ENCODE data around the gene SPI1.

SPI1 gene

DNA sequence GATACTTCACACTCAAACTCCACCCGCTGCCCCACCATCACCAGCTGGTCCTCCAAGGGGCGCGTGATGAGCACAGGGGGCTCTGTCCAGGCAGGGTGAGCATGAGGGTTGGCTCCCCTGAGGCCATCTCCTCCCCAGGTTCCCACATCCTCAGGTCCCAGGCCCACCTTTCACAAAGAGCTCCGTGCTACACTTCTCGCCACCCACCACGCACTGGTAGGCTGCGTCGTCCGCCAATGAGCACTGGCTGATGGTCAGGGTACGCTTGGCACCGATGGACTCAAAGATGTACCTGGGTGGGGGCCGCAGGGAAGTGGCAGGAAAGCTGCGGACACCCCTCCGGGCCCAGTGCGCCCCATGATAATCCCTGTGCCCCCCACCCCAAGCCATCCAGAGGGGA, 35.5 kb downstream of the SPI1 start:
- no peak overlapping the region for H3K4me3 ChIP-seq (ENCODE audit: low read depth, low read length)
- TF ChIP-seq, protein P1, sequence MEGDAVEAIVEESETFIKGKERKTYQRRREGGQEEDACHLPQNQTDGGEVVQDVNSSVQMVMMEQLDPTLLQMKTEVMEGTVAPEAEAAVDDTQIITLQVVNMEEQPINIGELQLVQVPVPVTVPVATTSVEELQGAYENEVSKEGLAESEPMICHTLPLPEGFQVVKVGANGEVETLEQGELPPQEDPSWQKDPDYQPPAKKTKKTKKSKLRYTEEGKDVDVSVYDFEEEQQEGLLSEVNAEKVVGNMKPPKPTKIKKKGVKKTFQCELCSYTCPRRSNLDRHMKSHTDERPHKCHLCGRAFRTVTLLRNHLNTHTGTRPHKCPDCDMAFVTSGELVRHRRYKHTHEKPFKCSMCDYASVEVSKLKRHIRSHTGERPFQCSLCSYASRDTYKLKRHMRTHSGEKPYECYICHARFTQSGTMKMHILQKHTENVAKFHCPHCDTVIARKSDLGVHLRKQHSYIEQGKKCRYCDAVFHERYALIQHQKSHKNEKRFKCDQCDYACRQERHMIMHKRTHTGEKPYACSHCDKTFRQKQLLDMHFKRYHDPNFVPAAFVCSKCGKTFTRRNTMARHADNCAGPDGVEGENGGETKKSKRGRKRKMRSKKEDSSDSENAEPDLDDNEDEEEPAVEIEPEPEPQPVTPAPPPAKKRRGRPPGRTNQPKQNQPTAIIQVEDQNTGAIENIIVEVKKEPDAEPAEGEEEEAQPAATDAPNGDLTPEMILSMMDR (IDR thresholded peaks at IDR 0.05; ENCODE audit: borderline replicate concordance, insufficient read depth, low read depth, low read length), result no peak

DNA sequence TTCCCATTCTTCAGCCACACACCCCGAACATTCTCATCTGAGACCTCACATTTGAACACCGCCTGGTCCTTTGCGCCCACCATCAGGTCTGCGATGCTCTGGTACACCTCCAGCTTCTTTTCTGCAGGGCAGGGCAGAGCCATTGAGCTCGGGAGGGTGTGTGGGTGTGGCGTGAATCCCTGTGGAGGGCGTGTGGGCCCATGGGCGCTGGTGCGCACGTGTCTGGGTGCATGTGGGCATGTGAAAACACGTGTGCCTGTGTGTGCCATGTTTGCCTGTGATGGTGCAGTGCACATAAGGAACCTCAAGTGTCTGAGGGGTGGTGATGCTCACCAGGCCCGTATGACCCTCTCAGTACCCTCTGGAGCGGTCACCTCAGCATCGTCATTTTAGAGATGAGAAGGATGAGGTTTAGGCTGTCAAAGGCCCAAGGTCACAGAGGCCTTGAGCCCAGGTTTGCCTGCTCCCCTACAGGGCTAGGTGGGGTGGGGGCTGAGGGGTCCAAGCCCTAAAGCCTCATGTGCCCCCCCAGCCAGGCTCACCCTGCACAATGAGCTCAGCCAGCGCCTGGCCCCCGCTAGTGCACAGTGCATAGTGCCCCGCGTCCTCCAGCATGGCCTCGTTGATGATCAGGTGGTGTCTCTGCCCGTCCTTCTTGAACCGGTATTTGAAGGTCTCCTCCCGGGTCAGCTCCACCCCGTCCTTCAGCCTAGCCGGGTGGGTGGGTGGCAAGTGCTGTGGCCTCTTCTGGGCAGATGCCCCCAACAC, 36.1 kb downstream of the SPI1 start:
- H3K4me3 ChIP-seq (ENCODE audit: low read depth, low read length), result no peak overlapping the region
- TF ChIP-seq, protein P1 (IDR thresholded peaks at IDR 0.05; ENCODE audit: borderline replicate concordance, insufficient read depth, low read depth, low read length), result no peak

DNA sequence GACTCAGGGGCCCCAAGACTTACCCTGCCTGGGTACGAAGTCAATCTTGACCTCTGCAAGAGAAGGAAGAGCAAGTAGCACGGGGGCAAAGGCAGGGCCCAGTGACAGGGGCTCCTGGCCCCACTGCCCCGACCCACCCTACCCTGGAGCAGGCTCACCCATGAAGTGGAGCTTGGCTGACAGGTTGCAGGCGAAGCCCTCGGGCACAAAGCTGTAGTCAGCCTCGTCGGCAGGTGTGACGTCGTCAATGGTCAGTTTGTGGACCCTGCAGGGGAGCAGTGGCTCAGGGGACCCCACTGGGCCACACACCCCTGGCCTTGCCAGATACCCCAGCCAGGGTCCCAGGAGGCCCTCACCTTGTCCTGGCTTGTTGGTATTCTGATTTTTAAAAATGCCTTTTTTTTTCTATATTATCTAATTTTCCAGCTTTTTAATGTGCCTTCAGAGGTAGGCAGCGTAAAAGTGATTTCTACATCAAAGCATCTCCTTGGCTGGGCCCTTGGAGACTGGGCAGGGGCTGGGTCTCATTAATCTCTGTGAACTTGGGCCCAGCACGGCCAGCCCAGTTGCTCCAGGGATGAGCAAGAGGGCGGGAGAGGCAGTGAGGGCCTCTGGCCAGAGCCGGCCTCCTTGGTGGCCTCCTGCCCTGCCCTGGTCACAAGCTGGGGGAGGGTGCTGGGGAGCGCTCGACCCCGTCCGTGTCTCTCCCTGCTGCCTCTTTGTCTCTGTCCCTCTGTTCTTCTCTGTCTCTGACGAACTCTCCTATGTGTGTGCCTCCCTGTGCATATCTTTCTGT, 37.2 kb downstream of the SPI1 start:
- H3K4me3 ChIP-seq (ENCODE audit: low read depth, low read length), result no peak overlapping the region
- TF ChIP-seq, protein P1 (IDR thresholded peaks at IDR 0.05; ENCODE audit: borderline replicate concordance, insufficient read depth, low read depth, low read length), result no peak

DNA sequence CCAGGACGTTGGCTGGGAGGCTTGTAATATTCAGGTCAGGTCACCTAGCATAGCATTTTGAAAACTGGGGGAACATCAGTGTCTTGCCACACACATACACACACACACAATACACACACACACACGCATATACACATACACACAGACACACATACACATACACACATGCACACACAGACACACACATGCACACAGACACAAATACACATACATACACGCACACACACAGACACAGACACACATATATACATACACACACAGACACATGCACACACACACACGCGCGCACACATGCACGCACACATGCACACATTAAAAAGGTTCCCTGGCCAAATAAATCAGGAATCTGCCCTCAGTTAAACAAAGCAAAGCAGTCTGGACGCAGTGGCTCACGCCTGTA, 38.3 kb downstream of the SPI1 start:
- TF ChIP-seq, protein P1 (IDR thresholded peaks at IDR 0.05; ENCODE audit: borderline replicate concordance, insufficient read depth, low read depth, low read length), result no peak
- H3K4me3 ChIP-seq (ENCODE audit: low read depth, low read length), result no peak overlapping the region

GRCh38 chr11:47338396-47339241, 39.7 kb downstream of the SPI1 start:
- H3K4me3 ChIP-seq (ENCODE audit: low read depth, low read length), result no peak overlapping the region
- TF ChIP-seq, protein P1 (IDR thresholded peaks at IDR 0.05; ENCODE audit: borderline replicate concordance, insufficient read depth, low read depth, low read length), result no peak

DNA sequence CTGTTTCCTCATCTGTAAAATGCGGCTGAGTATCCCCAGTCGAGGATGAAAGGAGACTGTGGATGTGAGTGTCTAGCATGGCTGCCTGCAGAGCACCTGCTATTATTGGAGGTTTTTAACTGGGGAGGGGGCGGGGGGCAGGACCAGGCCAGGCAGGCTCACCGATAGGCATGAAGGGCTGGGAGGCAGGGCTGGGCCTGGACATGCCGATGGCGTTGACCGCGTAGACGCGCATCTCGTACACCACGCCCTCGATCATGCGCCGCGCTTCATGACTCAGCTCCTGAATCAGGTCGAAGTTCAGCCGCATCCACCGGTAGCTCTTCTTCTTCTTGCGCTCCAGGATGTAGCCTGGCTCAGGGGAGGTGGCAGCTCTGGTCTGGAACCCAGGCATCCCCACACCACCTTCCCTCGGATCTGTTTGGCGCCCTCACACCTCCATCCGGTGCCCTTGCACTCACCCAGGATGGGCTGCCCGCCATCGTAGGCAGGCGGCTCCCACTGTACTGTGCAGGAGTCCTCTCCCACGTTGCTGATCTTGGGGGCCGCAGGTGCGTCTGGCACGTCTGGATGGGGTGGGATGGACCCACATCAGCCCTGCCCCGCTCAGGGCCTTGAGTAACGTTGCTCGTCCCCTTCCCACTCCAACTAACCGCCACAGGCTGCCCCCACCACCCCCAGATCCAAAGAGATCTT, 41.0 kb downstream of the SPI1 start:
- H3K4me3 ChIP-seq (ENCODE audit: low read depth, low read length), result no peak overlapping the region
- TF ChIP-seq, protein P1 (IDR thresholded peaks at IDR 0.05; ENCODE audit: borderline replicate concordance, insufficient read depth, low read depth, low read length), result no peak

Measured in GM12875 (cell line).